Osteoblast (primary cell): ENCODE data around the gene ACKR1. TPM values are rescaled to one million over a fixed set of nuclear protein-coding genes. Genes with fewer than 3 reads are reported as not detected.

Experiments
- DNase-seq: peaks from one replicate; pipeline ENCODE4 v3.0.0; 2011; ENCODE audit warnings: low spot score, mixed read lengths; ENCODE audit not compliant: insufficient read length; ENCODE audit errors: missing footprints
- H2AFZ ChIP-seq: 2 replicates; pipeline ENCODE4 v1.6.0; 2011; ENCODE audit warnings: mild to moderate bottlenecking, low read length
- H3K27ac ChIP-seq: 2 replicates; pipeline ENCODE4 v1.5.1; 2011; ENCODE audit warnings: mild to moderate bottlenecking, low read depth, low read length, moderate library complexity
- H3K27me3 ChIP-seq: 2 replicates; pipeline ENCODE4 v1.6.0; 2012; ENCODE audit warnings: mild to moderate bottlenecking, control low read depth, inconsistent platforms, low read length, moderate library complexity; ENCODE audit not compliant: insufficient read depth
- H3K36me3 ChIP-seq: 2 replicates; pipeline ENCODE4 v1.5.1; 2011; ENCODE audit warnings: mild to moderate bottlenecking, low read length, control low read depth, moderate library complexity; ENCODE audit not compliant: insufficient read depth
- H3K4me1 ChIP-seq: 2 replicates; pipeline ENCODE4 v1.5.1; 2011; ENCODE audit warnings: mild to moderate bottlenecking, low read length, control low read depth, moderate library complexity; ENCODE audit not compliant: insufficient read depth
- H3K4me2 ChIP-seq: 2 replicates; pipeline ENCODE4 v1.6.0; 2011; ENCODE audit warnings: mild to moderate bottlenecking, low read length; ENCODE audit not compliant: insufficient read depth
- H3K4me3 ChIP-seq: fragments of 200-600 bp; sonication (generic); 3 replicates; pipeline ENCODE4 v1.5.1; 2012; ENCODE audit warnings: mild to moderate bottlenecking, low read length, inconsistent platforms; ENCODE audit not compliant: insufficient read depth
- H3K79me2 ChIP-seq: 2 replicates; pipeline ENCODE4 v1.6.0; 2012; ENCODE audit warnings: mild to moderate bottlenecking, low read length, control low read depth, inconsistent platforms; ENCODE audit not compliant: insufficient read depth
- H3K9me3 ChIP-seq: 2 replicates; pipeline ENCODE4 v1.5.1; 2011; ENCODE audit warnings: low read depth, low read length, control low read depth
- H4K20me1 ChIP-seq: 2 replicates; pipeline ENCODE4 v1.6.0; 2012; ENCODE audit warnings: mild to moderate bottlenecking, low read length, control low read depth; ENCODE audit not compliant: insufficient read depth
- CTCF ChIP-seq: IDR thresholded peaks from 2 replicates; pipeline ENCODE4 v1.5.1; 2011; ENCODE audit warnings: mild to moderate bottlenecking, low read depth, low read length, moderate library complexity; ENCODE audit errors: extremely low read depth
- total RNA-seq: library from RNA; depleted of rRNA; stranded (reverse); fragments of >200 nt; gene quantifications from 2 replicates; pipeline ENCODE4 v1.2.3, GENCODE V29; 2012

The ACKR1 gene
- total RNA-seq, 1 donor, result not detected

GRCh38 chr1:159162516-159163265 lies 42.0 kb upstream of the ACKR1 start:
- Histone ChIP-seq H3K27ac (no peak overlapping the region), H3K27me3 (peaks cover 3% of the 10 kb centered on the region), H2AFZ (no peak overlapping the region), H3K4me3 (no peak overlapping the region), H3K79me2 (no peaks in the 10 kb centered on the region), H3K4me2 (no peak overlapping the region), H4K20me1 (no peaks in the 10 kb centered on the region), H3K9me3 (no peaks in the 10 kb centered on the region), H3K4me1 (peaks cover 8% of the 10 kb centered on the region), H3K36me3 (no peaks in the 10 kb centered on the region)
- no peak for DNase-seq
- no peak for TF ChIP-seq CTCF

DNA sequence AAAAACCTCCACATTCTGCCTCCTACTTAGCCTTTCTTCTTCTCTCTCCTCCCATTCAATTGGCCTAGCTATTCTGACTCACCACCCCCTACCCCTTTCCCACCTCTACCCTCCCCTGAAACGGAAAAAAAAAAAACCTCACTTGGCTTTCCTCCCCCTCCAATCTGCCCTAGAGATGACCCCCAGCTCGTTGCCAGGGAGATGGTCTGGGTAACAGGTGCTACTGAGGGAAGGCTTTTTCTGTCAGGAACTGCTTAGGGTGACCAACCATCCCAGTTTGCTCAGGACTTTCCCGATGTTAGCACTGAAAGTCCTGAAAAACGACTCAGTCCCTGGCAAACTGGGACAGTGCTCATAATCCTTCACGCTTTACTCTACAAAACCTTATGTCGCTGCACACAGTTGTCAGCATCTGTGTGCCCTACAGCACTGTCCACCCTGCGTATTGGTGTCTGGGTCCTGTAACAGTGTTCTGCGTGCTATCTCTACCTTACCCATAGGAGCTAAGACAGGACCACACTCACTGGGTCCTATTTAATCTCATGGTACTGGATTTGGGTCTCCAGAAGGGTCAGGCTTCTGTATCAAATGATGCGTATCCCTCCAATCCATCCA lies 41.0 kb upstream of the ACKR1 start:
- Histone ChIP-seq H3K79me2 (no peaks in the 10 kb centered on the region), H3K36me3 (no peaks in the 10 kb centered on the region), H3K4me1 (peaks cover 8% of the 10 kb centered on the region), H3K4me3 (no peak overlapping the region), H3K27ac (no peak overlapping the region), H4K20me1 (no peaks in the 10 kb centered on the region), H3K4me2 (no peak overlapping the region), H3K27me3 (peaks cover 11% of the 10 kb centered on the region), H2AFZ (no peak overlapping the region), H3K9me3 (no peaks in the 10 kb centered on the region)
- no peak for DNase-seq
- TF ChIP-seq CTCF, result no peak

DNA sequence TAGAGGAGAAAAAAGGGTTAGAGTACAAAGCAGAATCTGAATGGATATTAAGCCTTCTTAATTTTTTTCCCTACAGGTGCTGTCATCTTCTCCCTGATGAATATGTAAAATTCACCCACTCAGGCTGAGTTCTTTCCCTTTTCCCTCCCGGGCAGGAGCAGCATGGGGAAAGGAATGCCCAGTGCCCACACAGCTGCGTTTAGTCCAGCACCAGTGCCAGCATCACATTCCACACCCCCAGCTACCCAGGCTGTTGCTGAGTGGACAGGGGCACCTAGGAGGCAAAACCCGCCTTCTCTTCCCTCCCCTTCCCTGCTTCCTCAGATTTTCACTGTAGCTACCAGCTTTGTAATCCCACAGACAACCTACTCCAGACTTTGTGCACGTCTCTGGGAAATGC lies 36.6 kb upstream of the ACKR1 start:
- H3K4me3 ChIP-seq, result no peak overlapping the region
- H3K27me3 ChIP-seq, result peaks cover 41% of the 10 kb centered on the region
- no peak overlapping the region for H3K27ac ChIP-seq
- no peak for TF ChIP-seq CTCF
- no peaks in the 10 kb centered on the region for H3K9me3 ChIP-seq
- H3K4me2 ChIP-seq, result no peak overlapping the region
- H3K4me1 ChIP-seq, result no peaks in the 10 kb centered on the region
- no peaks in the 10 kb centered on the region for H3K36me3 ChIP-seq
- no peak overlapping the region for H2AFZ ChIP-seq
- H4K20me1 ChIP-seq, result no peaks in the 10 kb centered on the region
- no peak for DNase-seq
- no peaks in the 10 kb centered on the region for H3K79me2 ChIP-seq

- Histone ChIP-seq H3K4me1 (no peaks in the 10 kb centered on the region), H2AFZ (no peak overlapping the region), H3K4me2 (no peak overlapping the region), H4K20me1 (no peaks in the 10 kb centered on the region), H3K79me2 (no peaks in the 10 kb centered on the region), H3K4me3 (no peak overlapping the region), H3K27ac (no peak overlapping the region), H3K27me3 (peaks cover 44% of the 10 kb centered on the region), H3K9me3 (no peaks in the 10 kb centered on the region), H3K36me3 (no peaks in the 10 kb centered on the region)
- no peak for DNase-seq
- TF ChIP-seq CTCF, result no peak
Observed at GRCh38 chr1:159170639-159171038, 34.0 kb upstream of the ACKR1 start.
